ENCODE results near the gene CD96.
"Not testable (repeated sequence)": the region's sequence is repeated elsewhere in the genome, so short reads cannot be mapped to it uniquely, and the experiment has no call there.

CD96 gene

GRCh38 chr3:111630638-111631037 lies 88.6 kb downstream of the CD96 start:
- DNase-seq = not testable (repeated sequence)

- no peak for DNase-seq
Observed at GRCh38 chr3:111635403-111635802, 93.4 kb downstream of the CD96 start.

- no peak for DNase-seq
Observed at GRCh38 chr3:111636366-111636885, 94.4 kb downstream of the CD96 start.

- no peak for DNase-seq
Observed at GRCh38 chr3:111639316-111639715, 97.3 kb downstream of the CD96 start.

GRCh38 chr3:111648991-111649579 lies 107.1 kb downstream of the CD96 start:
- DNase-seq = no peak

- DNase-seq = no peak
Observed at GRCh38 chr3:111650378-111651275, 108.6 kb downstream of the CD96 start.

GRCh38 chr3:111652492-111653180 lies 110.6 kb downstream of the CD96 start:
- DNase-seq = no peak

- no peak for DNase-seq
Observed at GRCh38 chr3:111653766-111654165, 111.8 kb downstream of the CD96 start.

GRCh38 chr3:111662012-111662411 lies 120.0 kb downstream of the CD96 start:
- DNase-seq = no peak

GRCh38 chr3:111662907-111663306 lies 120.9 kb downstream of the CD96 start:
- DNase-seq = no peak

GRCh38 chr3:111666041-111666735 lies 124.2 kb downstream of the CD96 start:
- DNase-seq = no peak

- DNase-seq = no peak
Observed at GRCh38 chr3:111667170-111667569, 125.2 kb downstream of the CD96 start.

GRCh38 chr3:111667621-111668239 lies 125.7 kb downstream of the CD96 start:
- DNase-seq = peak; percentile 78

GRCh38 chr3:111668326-111668725 lies 126.3 kb downstream of the CD96 start:
- no peak for DNase-seq

- DNase-seq = no peak
Observed at GRCh38 chr3:111668888-111669488, 127.0 kb downstream of the CD96 start.

GRCh38 chr3:111669926-111670630 lies 128.1 kb downstream of the CD96 start:
- DNase-seq = no peak

- DNase-seq = not testable (repeated sequence)
Observed at GRCh38 chr3:111672461-111672860, 130.5 kb downstream of the CD96 start.

GRCh38 chr3:111675846-111676210 lies 133.8 kb downstream of the CD96 start:
- DNase-seq = no peak

- DNase-seq = no peak
Observed at GRCh38 chr3:111676211-111677006, 134.4 kb downstream of the CD96 start.

- no peak for DNase-seq
Observed at GRCh38 chr3:111677007-111677392, 135.0 kb downstream of the CD96 start.
